HG03159 (cell line): ENCODE measurements around the gene MYLK.

ENCODE experiments used
- ATAC-seq: cut with Tn5 transposase; IDR thresholded peaks from one replicate; pipeline ENCODE4 v1.9.1; 2021; ENCODE audit warnings: mild to moderate bottlenecking, moderate library complexity; ENCODE audit not compliant: unreplicated experiment

The MYLK gene

DNA sequence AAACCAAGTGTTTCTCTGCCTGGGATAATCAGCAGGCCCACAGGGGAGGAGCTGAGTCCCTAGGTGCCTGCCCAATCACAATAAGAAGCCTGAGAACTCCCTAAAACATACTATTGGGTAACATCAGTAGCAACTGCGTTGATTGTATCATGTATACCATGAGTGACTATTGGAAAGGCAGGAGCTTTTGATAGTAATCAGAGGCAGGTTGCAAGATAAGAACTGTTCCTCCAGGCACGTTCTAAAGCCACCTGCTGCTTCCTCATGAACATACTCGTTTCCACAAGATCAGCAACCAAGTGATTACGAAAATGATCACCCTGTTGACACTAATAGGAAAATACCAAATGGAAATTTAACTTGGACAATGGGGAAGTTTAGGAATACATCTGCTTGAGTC is 6.7 kb downstream of the MYLK start:
- ATAC-seq, result no peak

DNA sequence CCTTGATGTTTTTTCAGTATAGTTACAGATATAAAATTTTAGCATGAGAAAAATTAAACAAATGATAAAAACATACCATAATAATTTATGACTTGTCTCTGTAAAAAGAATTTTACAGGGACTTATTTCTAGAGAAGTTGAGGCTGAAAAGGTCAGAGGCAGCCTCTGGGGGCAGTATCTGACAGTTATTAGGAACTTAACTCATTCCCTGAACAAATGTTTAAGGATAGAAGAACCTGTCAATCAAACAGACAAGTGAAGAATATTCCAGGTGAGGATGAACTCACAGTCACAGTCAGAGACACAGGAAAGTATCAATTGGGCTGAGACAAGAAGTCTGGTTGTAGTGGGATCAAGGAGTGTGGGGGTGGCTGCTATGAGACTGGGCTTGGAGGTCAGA is 7.3 kb downstream of the MYLK start:
- ATAC-seq, result no peak

DNA sequence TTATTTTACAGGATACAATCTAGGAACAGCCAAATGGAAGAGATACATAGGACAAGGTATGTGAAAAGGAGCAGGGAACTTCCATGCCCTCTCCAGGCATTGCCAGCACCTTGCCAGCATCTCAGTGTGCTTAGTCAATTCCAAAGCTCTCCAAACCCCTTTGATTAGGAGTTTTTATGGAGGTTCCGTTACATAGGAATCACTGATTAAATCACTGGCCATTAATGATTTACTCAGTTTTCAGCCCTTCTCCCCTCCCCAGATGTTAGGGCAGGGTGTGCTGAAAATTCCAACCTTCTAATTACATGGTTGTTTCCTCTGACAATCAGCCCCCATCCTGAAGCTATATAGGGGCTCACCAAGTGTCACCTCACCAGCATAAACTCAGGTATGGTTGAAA is 11.5 kb downstream of the MYLK start:
- no peak for ATAC-seq

GRCh38 chr3:123871946-123872345 is 12.2 kb downstream of the MYLK start:
- no peak for ATAC-seq

DNA sequence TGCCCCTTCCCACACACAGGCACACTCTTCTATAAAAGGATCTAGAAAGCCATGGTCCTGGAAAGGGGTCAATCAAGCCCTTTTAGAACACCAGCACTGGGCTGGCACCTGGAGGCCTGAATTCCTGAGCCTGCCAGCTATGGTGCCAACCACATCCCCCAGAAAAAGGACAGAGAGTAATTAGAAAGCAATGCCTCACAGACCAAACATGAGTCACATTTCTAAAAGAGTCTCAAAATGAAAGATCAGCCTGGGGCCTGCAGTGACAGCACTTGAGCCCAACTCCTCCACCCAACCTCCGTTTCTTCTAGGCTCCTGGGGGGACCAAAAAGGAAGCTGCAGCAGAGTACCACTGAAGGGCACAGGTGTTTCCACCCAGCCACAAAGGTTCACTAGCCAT is 14.1 kb downstream of the MYLK start:
- ATAC-seq, result no peak

DNA sequence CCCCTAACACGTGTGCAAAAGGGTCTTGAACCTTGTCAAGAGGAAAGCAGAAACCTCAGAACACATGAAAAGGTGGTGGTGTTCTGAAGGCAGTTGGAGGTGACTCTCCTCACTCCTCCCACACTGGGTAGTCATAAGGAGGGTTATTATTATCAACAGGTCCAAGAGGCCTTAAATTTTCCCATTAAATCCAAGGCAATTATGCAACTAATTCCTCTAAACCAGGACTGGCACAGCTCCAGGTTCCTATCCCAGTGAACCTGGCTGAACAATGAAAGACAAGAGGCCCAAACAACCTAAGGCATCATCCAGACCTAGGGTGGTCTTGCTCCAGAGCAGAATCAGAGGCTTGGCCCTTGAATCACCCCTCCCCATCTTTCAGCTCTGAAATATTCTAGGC is 15.0 kb downstream of the MYLK start:
- no peak for ATAC-seq

DNA sequence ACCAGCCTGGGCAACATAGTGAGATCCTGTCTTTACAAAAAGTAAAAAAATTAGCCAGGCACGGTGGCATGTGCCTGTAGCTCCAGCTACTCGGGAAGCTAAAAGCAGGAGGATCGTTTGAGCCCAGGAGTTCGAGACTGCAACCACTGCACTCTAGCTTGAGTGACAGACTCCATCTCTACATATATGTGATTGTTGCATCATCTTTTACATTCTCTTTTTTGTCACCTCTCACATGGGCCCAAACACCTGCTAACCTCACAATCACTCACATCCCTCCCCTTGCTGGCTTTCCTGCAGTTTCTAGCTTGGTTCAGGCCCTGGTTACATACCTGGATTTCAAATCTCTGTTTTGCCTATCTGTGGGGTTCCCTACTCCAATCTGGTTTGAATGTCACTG is 19.4 kb downstream of the MYLK start:
- ATAC-seq, result no peak

DNA sequence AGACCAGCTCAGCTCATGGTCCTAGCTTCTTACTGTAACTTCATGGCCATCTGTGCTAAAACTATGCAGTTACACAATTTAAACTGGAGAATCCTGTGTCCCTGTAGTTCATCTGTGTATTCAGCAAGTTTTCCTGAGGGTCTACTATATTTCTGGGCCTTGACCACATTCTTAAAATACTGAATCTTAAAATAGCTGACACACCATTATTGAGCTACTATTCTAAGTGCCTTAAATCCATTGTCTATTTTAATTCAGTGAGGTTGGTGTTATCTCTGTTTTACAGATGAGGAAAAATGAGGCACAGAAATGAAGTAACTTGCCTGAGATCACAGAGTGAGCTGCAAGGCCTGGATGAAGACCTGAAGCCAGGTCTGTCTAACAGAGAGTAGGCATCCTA is 22.0 kb downstream of the MYLK start:
- no peak for ATAC-seq

DNA sequence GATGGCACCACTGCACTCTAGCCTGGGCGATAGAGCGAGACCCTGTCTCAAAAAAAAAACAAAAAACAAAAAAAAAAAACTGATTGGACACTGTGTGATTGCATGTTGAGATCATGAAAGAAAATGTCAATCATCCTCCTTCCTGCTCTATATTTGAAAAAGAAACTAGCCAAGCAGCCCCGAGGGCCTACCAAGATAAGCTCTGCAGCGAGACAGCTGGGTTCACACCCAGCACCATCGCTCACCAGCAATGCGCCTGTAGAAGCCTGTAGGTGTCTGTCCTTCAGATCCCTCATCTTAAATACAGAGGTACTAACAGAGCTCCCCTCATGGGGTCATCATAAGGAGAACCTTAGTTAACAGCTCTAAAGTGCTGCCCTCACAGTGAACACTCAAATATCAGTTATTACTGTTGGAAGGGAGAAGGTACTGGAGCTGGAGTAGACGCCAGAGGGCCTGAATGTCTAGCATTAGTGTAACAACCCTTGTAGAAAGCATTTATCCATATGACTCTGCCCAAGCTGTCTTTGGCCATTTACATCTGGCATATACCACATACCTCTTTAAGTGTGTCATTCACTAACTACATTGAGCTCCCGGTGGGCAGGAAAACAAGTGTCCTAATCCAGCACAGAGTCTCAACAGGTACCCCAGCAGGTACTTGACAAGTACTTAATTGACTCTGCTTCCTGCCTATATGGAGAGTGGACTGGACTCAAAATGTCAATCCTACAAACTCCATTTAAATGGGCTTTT is 22.9 kb downstream of the MYLK start:
- ATAC-seq, result no peak

- no peak for ATAC-seq
These were observed 25.0 kb downstream of the MYLK start for GRCh38 chr3:123859177-123859576.

DNA sequence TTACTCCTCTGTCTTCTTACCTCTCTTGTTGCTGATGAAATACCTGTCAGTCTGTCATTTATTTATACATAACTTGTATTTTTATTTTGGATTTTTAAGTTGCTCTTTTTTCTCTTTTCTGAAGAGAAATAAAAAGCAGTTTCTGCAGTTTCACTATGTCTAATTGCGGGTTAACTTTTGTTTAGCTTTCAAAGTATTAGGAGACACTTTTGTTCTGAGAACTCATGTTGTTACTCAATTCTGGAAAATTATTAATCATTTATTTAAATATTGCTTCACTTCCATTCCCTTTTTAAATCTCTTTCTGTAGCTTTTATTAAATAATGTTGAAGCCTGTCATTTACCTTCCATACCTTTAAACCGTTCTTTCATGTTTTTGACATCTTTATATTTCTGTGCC is 29.2 kb downstream of the MYLK start:
- no peak for ATAC-seq

DNA sequence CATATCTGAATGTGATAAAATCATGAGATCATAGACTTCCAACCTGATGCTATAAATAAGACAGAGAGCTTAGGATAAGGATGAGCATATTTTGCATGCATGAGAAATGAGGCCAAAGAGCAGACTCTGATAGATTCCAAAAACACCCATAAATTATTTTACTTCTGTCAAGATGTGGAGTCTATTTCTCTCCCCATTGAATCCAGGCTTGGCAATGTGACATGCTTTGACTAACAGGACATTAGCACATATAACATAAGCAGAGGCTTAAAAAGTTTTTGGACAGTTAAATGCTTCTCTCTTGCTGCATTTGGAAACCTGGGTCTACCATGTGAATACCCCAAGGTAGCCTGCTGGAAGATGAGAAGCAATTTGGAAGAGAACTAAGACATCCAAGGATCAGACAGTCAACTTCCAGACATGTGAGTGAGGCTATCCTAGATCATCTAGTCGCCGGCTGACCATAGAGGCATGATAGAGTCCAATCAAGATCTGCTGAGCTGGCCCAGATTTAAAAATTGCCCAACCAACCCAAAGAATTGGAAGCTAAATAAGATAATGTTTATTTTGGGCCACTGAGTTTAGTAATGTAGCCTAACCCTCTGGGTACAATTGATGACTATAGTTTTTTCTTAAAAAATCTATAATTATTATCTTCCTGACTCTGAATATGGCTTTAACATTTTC is 30.3 kb downstream of the MYLK start:
- ATAC-seq, result no peak

- ATAC-seq, result no peak
These were observed 36.9 kb downstream of the MYLK start for GRCh38 chr3:123847209-123847608.

GRCh38 chr3:123843668-123844067 is 40.5 kb downstream of the MYLK start:
- ATAC-seq, result no peak

DNA sequence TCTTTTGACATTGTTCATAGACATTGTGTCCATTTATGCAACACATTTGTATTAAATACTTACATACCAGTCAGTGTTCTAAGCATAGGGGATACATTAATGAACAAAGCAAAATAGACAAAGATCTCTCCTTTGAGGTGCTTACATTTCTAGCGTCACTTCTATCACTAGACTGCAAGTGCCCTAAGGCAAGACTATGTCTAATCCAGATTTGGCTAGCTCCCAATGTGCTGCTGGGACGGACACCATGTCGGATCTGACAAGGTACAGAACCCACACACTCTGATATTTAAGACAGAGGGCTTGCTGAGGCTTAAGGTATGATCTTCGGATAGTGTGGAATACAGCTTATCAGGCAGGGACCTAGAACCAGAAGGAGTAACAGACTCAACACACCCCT is 41.4 kb downstream of the MYLK start:
- no peak for ATAC-seq

DNA sequence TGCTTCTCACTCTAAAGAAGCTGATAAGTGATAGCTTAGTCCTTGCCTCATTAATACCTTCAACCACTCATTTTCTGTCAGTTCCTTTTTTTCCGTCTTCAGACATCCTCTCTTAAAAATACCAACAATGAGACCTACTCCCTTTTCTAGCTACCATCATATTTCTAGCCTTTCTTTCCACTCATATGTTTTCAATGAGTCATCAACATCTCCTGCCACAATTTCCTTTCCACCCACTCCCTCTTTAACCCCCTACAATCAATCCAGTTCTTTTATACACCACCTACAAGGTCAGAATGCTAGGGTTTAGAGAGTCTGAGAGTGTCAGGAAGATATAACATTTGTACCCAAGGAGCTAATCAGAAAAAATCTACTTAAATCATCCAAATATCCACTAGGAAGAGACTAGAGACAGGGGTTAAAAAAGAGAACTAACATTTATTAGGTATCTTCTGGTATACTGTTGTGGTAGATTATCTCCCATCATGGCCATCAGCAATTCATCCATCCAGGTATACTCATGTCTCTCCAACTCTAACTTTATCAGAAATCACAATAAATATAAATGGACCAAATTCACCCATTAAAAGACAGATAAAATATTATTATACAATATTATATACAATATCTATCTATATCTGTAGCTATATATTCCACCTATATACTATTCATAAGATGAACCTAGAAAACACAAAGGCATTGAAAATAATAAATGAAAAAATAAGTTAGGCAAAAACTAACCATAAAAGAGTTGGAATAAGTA is 42.5 kb downstream of the MYLK start:
- no peak for ATAC-seq

- no peak for ATAC-seq
These were observed 43.2 kb downstream of the MYLK start for GRCh38 chr3:123840961-123841360.

DNA sequence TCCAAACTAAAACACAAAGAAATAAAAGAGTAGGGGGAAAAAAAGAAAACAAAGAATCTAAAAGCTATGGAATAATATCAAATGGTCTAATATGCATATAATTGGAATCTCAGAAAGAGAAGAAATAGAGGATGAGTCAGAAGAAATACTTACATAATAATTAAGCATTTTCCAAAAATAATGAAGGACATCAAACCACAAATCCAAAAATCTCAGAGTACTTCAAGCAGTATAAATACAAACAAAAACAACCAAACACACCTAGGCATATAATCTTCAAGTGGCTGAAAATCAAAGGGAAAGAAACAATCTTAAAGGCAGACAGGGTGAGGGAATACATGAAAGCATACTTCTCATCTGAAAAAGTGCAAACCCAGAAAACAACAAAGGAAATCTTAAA is 46.3 kb downstream of the MYLK start:
- no peak for ATAC-seq

DNA sequence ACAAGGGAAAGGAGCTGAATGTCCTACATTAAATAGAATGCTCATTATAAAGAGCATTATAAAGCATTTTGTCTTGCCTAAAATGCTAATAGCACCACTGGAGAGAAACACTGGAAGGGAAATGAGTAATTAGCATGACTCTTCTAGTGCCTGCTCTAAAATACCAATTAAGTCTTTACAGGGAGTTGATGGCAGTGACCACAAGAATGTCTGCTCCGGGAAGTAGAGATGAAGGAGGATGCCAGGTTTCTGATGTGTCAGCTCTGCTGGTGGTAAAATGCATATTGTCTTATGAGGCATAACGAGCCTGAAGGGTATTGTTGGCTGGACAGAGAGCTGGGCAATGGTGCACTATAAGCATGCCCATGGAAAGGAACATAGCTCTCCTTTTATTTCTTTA is 49.5 kb downstream of the MYLK start:
- ATAC-seq, result no peak

DNA sequence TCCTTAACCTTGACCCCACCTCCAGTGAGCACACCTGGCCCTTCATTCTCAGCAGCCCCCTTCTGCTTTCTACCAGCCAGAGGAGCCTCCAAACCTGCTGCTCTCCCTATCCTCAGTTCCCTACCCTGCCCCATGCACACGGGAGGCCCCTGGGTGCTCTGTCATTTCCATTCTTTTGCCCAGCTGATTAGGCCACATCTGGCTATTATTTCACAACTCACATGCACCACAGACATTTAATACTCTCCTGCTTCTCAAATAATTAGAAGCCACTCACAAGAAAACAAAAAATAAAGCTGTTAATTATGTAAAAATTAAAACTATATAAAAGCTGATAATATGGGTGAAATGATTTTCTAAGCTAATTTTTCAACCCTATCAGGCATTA is 50.7 kb downstream of the MYLK start:
- no peak for ATAC-seq

GRCh38 chr3:123832692-123833397 is 51.3 kb downstream of the MYLK start:
- ATAC-seq, result no peak
